H1 (cell line): ENCODE results near the gene SOX13. TPM values are rescaled to one million over a fixed set of nuclear protein-coding genes. Genes with fewer than 3 reads are reported as not detected.
A peak's percentile ranks its signal among the peaks of the same experiment; 100 is the strongest.

Experiments used
- CTCF ChIA-PET: fragments of 300-600 bp; sonication (Branson Sonifier 250); formaldehyde crosslinking; loops from one replicate; lab custom pipeline; 2021; ENCODE audit not compliant: partially characterized antibody; lab: Charles Lee
- POLR2A ChIA-PET: fragments of 300-600 bp; sonication (Branson Sonifier 250); formaldehyde crosslinking; loops from one replicate; lab custom pipeline; 2021; ENCODE audit warnings: inconsistent platforms; ENCODE audit not compliant: partially characterized antibody; lab: Charles Lee
- DNase-seq, 2 experiments: peaks; one replicate each; pipeline versions ENCODE4 v3.0.0 to v3.0.0-alpha.2; 2010 to 2022; ENCODE audit warnings: low spot score in 2 of 2, low read depth in 1 of 2, mixed read lengths in 1 of 2
- FAIRE-seq: peaks from 2 replicates; lab custom pipeline; 2011; peaks lifted over from hg19 to GRCh38; lab: Jason Lieb, UNC
- H2AFZ ChIP-seq: 2 replicates; pipeline ENCODE4 v1.8.1; 2012; ENCODE audit warnings: low read length, inconsistent platforms
- H2AK5ac ChIP-seq: 2 replicates; pipeline ENCODE4 v1.6.1; 2013; ENCODE audit warnings: low read depth, low read length
- H2BK120ac ChIP-seq: replicated peaks from 2 replicates; pipeline ENCODE3; 2013; ENCODE audit warnings: low read depth, low read length, inconsistent platforms
- H2BK12ac ChIP-seq: 2 replicates; pipeline ENCODE4 v1.6.1; 2013; ENCODE audit warnings: low read depth, low read length
- H2BK15ac ChIP-seq: 2 replicates; pipeline ENCODE4 v1.6.1; 2013; ENCODE audit warnings: low read length
- H2BK20ac ChIP-seq: 2 replicates; pipeline ENCODE4 v1.6.1; 2013; ENCODE audit warnings: low read length
- H2BK5ac ChIP-seq: 2 replicates; pipeline ENCODE4 v1.6.1; 2013; ENCODE audit warnings: low read depth, low read length
- H3K14ac ChIP-seq: 2 replicates; pipeline ENCODE4 v1.6.1; 2013; ENCODE audit warnings: inconsistent platforms; ENCODE audit not compliant: insufficient read length
- H3K18ac ChIP-seq: 2 replicates; pipeline ENCODE4 v1.6.1; 2013; ENCODE audit warnings: low read length; ENCODE audit errors: extremely low read depth
- H3K23ac ChIP-seq: 2 replicates; pipeline ENCODE4 v1.6.1; 2013; ENCODE audit warnings: inconsistent platforms; ENCODE audit not compliant: insufficient read length
- H3K23me2 ChIP-seq: 2 replicates; pipeline ENCODE4 v1.6.1; 2013; ENCODE audit warnings: low read depth, low read length
- H3K27ac ChIP-seq: 2 replicates; pipeline ENCODE4 v1.6.1; 2011; ENCODE audit warnings: low read depth, low read length, inconsistent platforms
- H3K27me3 ChIP-seq, 4 experiments: replicated peaks in 1 of 4; 1 replicate in 1 of 4; 2 replicates in 3 of 4; pipeline versions ENCODE4 v1.6.1 to v1.8.1; 2011 to 2013; ENCODE audit warnings: low read length in 3 of 4, mild to moderate bottlenecking in 3 of 4, inconsistent platforms in 2 of 4, mixed read lengths in 2 of 4, moderate library complexity in 1 of 4; ENCODE audit not compliant: control insufficient read depth in 3 of 4, insufficient read depth in 3 of 4; ENCODE audit errors: extremely low read depth in 1 of 4
- H3K36me3 ChIP-seq, 4 experiments: 2 replicates each; pipeline versions ENCODE4 v1.6.1 to v1.8.1; 2011 to 2013; ENCODE audit warnings: mild to moderate bottlenecking in 4 of 4, low read length in 3 of 4, moderate library complexity in 2 of 4, control low read depth in 1 of 4, inconsistent platforms in 1 of 4; ENCODE audit not compliant: insufficient read depth in 4 of 4, control insufficient read depth in 2 of 4
- H3K4ac ChIP-seq: replicated peaks from 2 replicates; pipeline ENCODE3; 2013; ENCODE audit warnings: low read length, low read depth, mixed read lengths, inconsistent platforms; ENCODE audit not compliant: insufficient read length
- H3K4me1 ChIP-seq, 4 experiments: replicated peaks in 1 of 4; 1 replicate in 1 of 4; 2 replicates in 3 of 4; pipeline versions ENCODE4 v1.6.1 to v1.8.1; 2011 to 2013; ENCODE audit warnings: low read length in 3 of 4, inconsistent platforms in 2 of 4, mixed read lengths in 1 of 4; ENCODE audit not compliant: insufficient read depth in 4 of 4, control insufficient read depth in 3 of 4
- H3K4me2 ChIP-seq, 2 experiments: 2 replicates each; pipeline versions ENCODE4 v1.6.1 to v1.8.1; 2011 to 2013; ENCODE audit warnings: low read depth in 2 of 2, low read length in 2 of 2, control low read depth in 1 of 2, inconsistent platforms in 1 of 2, mild to moderate bottlenecking in 1 of 2; ENCODE audit not compliant: insufficient read depth in 1 of 2
- H3K4me3 ChIP-seq, 4 experiments: fragments of 200-600, 300-600 bp in 1 of 4; sonication (generic), shearing (Covaris generic), sonication (Bioruptor Twin) in 1 of 4; 2 replicates each; pipeline versions ENCODE4 v1.5.1 to v1.8.1; 2011 to 2016; ENCODE audit warnings: low read length in 4 of 4, low read depth in 3 of 4, control low read depth in 2 of 4, inconsistent platforms in 2 of 4, mild to moderate bottlenecking in 2 of 4, mixed read lengths in 1 of 4, moderate library complexity in 1 of 4; ENCODE audit not compliant: insufficient read depth in 2 of 4; ENCODE audit errors: extremely low read depth in 1 of 4
- H3K56ac ChIP-seq: replicated peaks from 2 replicates; pipeline ENCODE3; 2013; ENCODE audit warnings: low read depth, mild to moderate bottlenecking, mixed read lengths, low read length, inconsistent platforms; ENCODE audit not compliant: insufficient read length
- H3K79me1 ChIP-seq: 2 replicates; pipeline ENCODE4 v1.6.1; 2013; ENCODE audit warnings: low read depth, low read length, control low read depth
- H3K79me2 ChIP-seq, 2 experiments: 2 replicates each; pipeline versions ENCODE4 v1.6.1 to v1.8.1; 2012 to 2013; ENCODE audit warnings: low read length in 2 of 2, mild to moderate bottlenecking in 2 of 2, inconsistent platforms in 1 of 2; ENCODE audit not compliant: insufficient read depth in 2 of 2, control insufficient read depth in 1 of 2
- H3K9ac ChIP-seq, 4 experiments: replicated peaks in 1 of 4; 1 replicate in 1 of 4; 2 replicates in 3 of 4; pipeline versions ENCODE4 v1.6.1 to v1.8.1; 2011 to 2013; ENCODE audit warnings: low read depth in 3 of 4, low read length in 3 of 4, control low read depth in 2 of 4, mild to moderate bottlenecking in 2 of 4, moderate library complexity in 2 of 4, inconsistent platforms in 1 of 4; ENCODE audit errors: extremely low read depth in 1 of 4
- H3K9me3 ChIP-seq, 2 experiments: 2 replicates each; pipeline versions ENCODE4 v1.6.1 to v1.8.1; 2012 to 2013; ENCODE audit warnings: mild to moderate bottlenecking in 2 of 2, moderate library complexity in 2 of 2, control low read depth in 1 of 2, inconsistent platforms in 1 of 2, low read depth in 1 of 2, low read length in 1 of 2, mixed read lengths in 1 of 2; ENCODE audit not compliant: insufficient read depth in 2 of 2
- H4K20me1 ChIP-seq, 2 experiments: replicated peaks in 1 of 2; 2 replicates each; pipeline versions ENCODE3 to v1.8.1; 2011 to 2013; ENCODE audit warnings: inconsistent platforms in 2 of 2, low read length in 2 of 2, mild to moderate bottlenecking in 1 of 2; ENCODE audit not compliant: insufficient read depth in 2 of 2, control insufficient read depth in 1 of 2
- H4K5ac ChIP-seq: 2 replicates; pipeline ENCODE4 v1.6.1; 2013; ENCODE audit warnings: low read length, low read depth, mixed read lengths, inconsistent platforms; ENCODE audit not compliant: insufficient read length
- H4K8ac ChIP-seq: 2 replicates; pipeline ENCODE4 v1.8.0; 2013; ENCODE audit warnings: mild to moderate bottlenecking, moderate library complexity, low read length, inconsistent platforms; ENCODE audit not compliant: insufficient read depth; ENCODE audit errors: extremely low read depth
- H4K91ac ChIP-seq: replicated peaks from 2 replicates; pipeline ENCODE3; 2013; ENCODE audit warnings: low read length, mixed read lengths, inconsistent platforms; ENCODE audit not compliant: insufficient read length
- CEBPB ChIP-seq: IDR thresholded peaks from 2 replicates; pipeline ENCODE4 v1.6.1; 2012; ENCODE audit warnings: low read depth, low read length
- TAF7 ChIP-seq: optimal IDR thresholded peaks from 2 replicates; pipeline ENCODE3; 2011; ENCODE audit warnings: low read depth, mild to moderate bottlenecking, inconsistent platforms, low read length, moderate library complexity, borderline replicate concordance
- WGBS, 2 experiments: shearing (Covaris generic) in 1 of 2; methylation state at CpG; one replicate each; pipeline versions ENCODE4 v1.1.6 to v1.1.7; 2013 to 2015; ENCODE audit warnings: low lambda C conversion rate in 2 of 2, mixed read lengths in 2 of 2, inconsistent platforms in 1 of 2, low coverage in 1 of 2, missing lambda C conversion rate in 1 of 2; ENCODE audit not compliant: insufficient replicate concordance in 2 of 2, insufficient coverage in 1 of 2, insufficient read length in 1 of 2; ENCODE audit errors: extremely low coverage in 1 of 2, missing lambda C conversion rate in 1 of 2; 5-methylcytosine and 5-hydroxymethylcytosine counted together
- polyA plus RNA-seq, 7 experiments: library from polyadenylated mRNA; depleted of rRNA in 3 of 7; stranded (reverse) in 5 of 7; unstranded in 2 of 7; fragments of >200 nt in 5 of 7; fragments of 200-250 nt in 2 of 7; gene quantifications; 1 replicate in 5 of 7; 2 replicates in 1 of 7; 4 replicates in 1 of 7; pipeline versions ENCODE4 v1.2.1 to v1.2.3, GENCODE V29; 2011 to 2013; ENCODE audit warnings: missing spikeins in 2 of 7, mixed read lengths in 2 of 7
- total RNA-seq: library from RNA; stranded (reverse); fragmentation: NEBNext Ultra II Directional; extraction: Animal tissue kit (Norgen Biotek cat#: 25700); gene quantifications from 2 replicates; pipeline ENCODE4 v1.2.1, GENCODE V29; 2021

SOX13 gene
- total and polyA plus RNA-seq, 2 of the 8 experiments (the other 6 are each of a cell fraction or from before 2014, with no cell fraction given): 113 to 173 TPM

DNA sequence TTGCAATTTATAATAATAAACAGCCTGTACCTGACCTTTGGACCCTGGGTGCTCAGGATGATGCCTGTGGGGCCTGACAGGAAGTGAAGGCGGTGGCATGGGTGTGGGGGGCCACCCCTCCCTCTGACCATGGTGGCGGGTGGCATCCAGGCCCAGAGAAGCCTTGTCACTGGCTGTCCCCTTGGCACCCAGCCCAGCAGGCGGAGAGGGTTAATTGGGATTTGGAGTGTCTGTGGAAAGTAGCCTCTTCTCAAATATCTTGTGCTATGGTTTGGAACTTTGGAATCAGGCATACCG lies 20.5 kb downstream of the SOX13 start:
- POLR2A ChIA-PET: interaction anchor here (1.2 to 7.7 kb wide), 5 partner anchors 15 to 230 kb away, joined by 3 to 101 read pairs (median 4); partner anchors contain the start of gene SOX13
- H3K4me1 ChIP-seq: peaks cover 28 to 57% (median 40%) of the 10 kb centered on the region in 4 experiments

More for the DNA sequence above, 20.5 kb downstream of the SOX13 start:
- Histone ChIP-seq H3K56ac (no peak overlapping the region), H3K27ac (no peak overlapping the region), H2BK120ac (no peak overlapping the region), H2BK12ac (no peak overlapping the region), H4K91ac (no peak overlapping the region), H3K23ac (no peak overlapping the region), H3K4me2 (peak overlapping the region; percentile 62 to 71; a peak in 2 of 4 replicates), H4K5ac (no peak overlapping the region), H3K18ac (no peak overlapping the region), H3K79me1 (peaks cover 36% of the 10 kb centered on the region), H3K14ac (no peak overlapping the region), H2BK15ac (no peak overlapping the region), H3K4ac (no peak overlapping the region), H2AFZ (no peak overlapping the region), H3K9ac (no peak overlapping the region), H3K4me3 (no peak overlapping the region), H3K9me3 (no peaks in the 10 kb centered on the region), H3K23me2 (no peaks in the 10 kb centered on the region), H3K36me3 (no peaks in the 10 kb centered on the region), H2BK20ac (no peak overlapping the region), H2BK5ac (no peak overlapping the region), H3K79me2 (peaks cover 48 to 100% of the 10 kb centered on the region in 2 experiments), H2AK5ac (no peak overlapping the region), H3K27me3 (no peaks in the 10 kb centered on the region), H4K20me1 (peaks cover 46 to 53% of the 10 kb centered on the region in 2 experiments), H4K8ac (no peak overlapping the region; the same call in 1 of the 2 replicates)
- FAIRE-seq: no peak
- TF ChIP-seq TAF7 (no peak), CEBPB (no peak)
- DNase-seq: no peak
- WGBS, 2 experiments: 70% methylated on average over 4 of the region's 4 CpGs; no CpG with 5 or more reads in 1 of the 2 experiments
- CTCF ChIA-PET: interaction anchor here (0.9 to 5.4 kb wide), 6 partner anchors 10 to 221 kb away, joined by 4 to 34 read pairs (median 7); no protein-coding TSS in a partner anchor
